ENCODE data around the gene TMEM198.
A peak's percentile ranks its signal among the peaks of the same experiment; 100 is the strongest.

TMEM198 gene

DNA sequence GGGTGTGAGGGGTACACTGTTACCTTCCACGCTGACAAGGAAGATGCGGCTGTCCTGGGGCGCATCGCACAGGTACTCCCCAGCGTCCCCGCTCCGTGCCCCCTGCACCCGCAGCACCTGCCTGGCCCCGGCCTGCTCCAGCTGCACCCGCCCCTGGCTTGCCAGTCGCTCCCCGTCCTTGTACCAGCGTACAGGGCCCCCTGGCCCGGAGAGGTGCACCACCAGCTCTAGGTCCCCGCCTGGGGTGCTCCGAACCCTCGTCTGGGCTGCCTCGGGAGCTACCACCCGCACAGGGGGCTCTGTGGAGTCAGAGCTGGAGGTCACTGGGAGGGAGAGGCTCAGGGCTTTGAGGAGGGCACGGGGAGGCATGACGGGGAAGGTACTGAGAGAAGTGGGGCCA, 13.5 kb downstream of the TMEM198 start:
- peaks cover 0 to 6% (median 0%) of the 10 kb centered on the region in 11 experiments; a peak in 2 of 22 replicates for H3K27me3 ChIP-seq

DNA sequence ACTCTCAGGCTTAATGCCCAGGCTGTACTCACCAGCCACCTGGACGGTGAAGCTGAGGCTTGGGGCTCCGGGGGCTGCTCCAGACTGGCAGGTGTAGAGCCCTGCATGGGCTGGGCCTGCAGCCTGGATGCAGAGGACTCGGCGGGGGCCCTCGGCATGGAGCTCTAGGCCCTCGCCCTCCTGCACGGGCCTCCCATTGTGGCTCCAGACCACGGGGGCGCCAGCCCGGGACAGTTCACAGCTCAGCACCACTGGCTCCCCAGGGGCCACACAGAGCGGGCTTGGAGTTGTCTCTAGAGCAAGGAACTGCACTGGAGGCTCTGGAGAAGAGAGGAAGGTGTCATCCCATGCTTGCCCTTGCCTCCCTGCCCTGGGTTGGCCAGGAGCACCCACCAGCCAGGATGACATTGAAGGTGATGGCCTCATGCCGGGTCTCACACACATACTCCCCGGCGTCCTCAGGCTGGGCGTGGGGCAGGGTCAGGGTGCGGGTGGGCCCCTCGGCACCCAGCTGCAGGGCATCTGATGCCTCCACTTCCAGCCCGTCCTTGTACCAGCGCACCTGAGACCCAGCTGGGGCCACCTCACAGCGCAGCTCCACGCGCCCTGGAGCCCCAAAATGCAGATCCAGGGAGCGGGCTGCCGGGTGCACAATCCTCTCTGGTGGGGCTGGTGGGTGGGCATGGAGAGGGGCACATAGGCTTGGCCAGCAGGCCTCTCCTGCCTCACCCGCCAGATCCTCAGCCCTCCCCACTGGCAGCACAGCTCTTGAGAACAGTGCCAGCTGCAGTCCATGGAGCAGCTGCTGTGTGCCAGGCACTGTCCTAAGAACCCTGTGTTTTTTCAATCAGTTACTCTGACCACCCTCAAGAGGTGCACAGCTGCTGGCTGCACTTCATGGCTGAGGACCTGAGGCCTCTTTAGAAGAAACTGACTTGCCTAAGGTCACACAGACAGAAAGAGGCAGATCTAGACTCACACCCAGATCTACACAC, 14.3 kb downstream of the TMEM198 start:
- H4K20me1 ChIP-seq = peaks cover 0 to 47% (median 0%) of the 10 kb centered on the region in 11 experiments; a peak in 5 of 22 replicates
- peaks cover 5 to 12% (median 6%) of the 10 kb centered on the region in 10 experiments for H3K4me1 ChIP-seq
- H3K27ac ChIP-seq = no peak overlapping the region
- peaks cover 0 to 4% (median 0%) of the 10 kb centered on the region in 11 experiments; a peak in 3 of 22 replicates for H3K9me3 ChIP-seq (replicated peaks in 1 of 11)
- no peak overlapping the region for H3K9ac ChIP-seq
- no peaks in the 10 kb centered on the region for H3K27me3 ChIP-seq
- TF ChIP-seq Cebpa-rat (IDR thresholded peaks at IDR 0.05) = no peak
- H3K4me2 ChIP-seq = no peak overlapping the region
- no peak overlapping the region for H3K4me3 ChIP-seq
- no peaks in the 10 kb centered on the region; a peak in 2 of 22 replicates for H3K36me3 ChIP-seq

More for the DNA sequence above, 13.5 kb downstream of the TMEM198 start:
- no peak overlapping the region for H3K27ac ChIP-seq
- no peak overlapping the region for H3K9ac ChIP-seq
- no peaks in the 10 kb centered on the region; a peak in 2 of 22 replicates for H3K36me3 ChIP-seq
- peaks cover 7 to 16% (median 11%) of the 10 kb centered on the region in 10 experiments for H3K4me1 ChIP-seq
- peaks cover 0 to 39% (median 0%) of the 10 kb centered on the region in 11 experiments; a peak in 5 of 22 replicates for H4K20me1 ChIP-seq
- H3K4me2 ChIP-seq = no peak overlapping the region
- H3K4me3 ChIP-seq = no peak overlapping the region
- H3K9me3 ChIP-seq (replicated peaks in 1 of 11) = peaks cover 0 to 9% (median 0%) of the 10 kb centered on the region in 11 experiments; a peak in 4 of 22 replicates
- TF ChIP-seq Cebpa-rat (IDR thresholded peaks at IDR 0.05) = no peak

DNA sequence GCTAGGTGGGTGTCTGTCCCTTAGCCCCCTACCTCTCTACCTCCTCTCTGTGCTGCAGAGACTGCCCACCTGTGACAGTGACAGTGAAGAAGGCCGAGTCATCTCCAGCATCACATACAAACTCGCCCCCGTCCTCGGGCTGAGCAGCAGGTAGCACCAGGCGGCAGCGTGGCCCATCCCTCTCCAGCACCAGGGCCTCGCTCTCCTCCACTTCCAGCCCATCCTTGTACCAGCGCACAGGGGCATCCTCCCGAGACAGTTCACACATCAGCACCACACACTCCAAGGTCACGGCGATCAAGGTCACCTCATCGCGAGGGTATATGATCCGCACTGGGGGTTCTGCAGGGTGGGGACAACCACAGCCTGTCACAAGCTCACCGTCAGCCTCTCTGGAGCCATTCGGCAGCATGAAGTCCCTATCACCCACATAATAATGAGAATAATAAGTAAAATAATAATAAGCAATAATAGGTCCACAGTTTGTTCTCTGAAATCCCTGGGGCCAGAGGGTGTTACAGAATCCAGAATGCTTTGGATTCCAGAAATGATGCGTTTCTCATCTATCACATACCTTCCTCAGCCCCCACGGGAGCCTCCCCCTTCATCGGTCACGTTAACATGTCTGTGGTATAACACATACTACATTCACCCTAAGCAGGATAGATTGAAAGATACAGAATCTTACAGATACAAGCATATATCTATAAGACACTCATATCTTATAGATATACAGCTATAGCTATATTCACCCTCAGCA, 15.5 kb downstream of the TMEM198 start:
- no peak for TF ChIP-seq Cebpa-rat (IDR thresholded peaks at IDR 0.05)

DNA sequence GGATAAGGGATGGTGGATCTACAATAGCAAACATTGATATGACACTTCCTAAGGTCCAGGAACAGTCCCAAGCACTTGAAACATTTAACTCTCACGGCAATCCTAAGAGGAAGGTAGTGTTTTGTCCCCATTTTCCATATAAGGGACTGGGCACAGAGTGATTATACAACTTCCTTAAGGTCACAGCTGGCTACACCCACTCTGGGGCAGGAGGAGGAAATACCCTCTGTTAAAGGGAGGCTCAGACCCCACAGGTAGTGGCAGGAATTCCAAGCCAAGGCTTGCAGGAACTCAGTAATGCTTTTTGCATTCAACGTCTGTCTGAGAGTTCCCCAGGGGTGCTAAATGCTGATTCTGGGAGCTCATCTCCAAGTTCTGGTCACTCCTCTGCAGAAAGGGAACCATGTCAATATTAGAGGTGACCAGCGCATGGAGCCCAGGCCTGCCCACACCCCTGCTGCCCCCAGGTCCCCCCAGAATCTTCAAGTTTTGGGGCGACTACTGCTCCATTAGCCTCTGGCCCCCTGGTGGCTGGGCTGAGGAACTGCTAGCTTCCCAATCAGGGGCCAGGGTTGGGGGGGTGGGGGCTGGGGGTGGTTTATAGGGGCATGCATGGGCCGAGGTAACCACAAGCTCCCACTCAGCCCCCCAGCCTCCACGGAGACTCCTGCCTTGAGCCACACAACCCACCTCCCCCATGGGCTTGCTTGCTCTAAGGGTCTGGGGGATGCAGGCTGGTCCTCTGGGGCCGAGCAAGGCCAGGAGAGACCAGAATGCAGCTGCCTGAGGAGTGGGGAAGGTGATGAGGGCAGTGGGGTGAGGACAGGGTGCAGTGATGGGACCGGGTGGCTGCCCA, 16.4 kb downstream of the TMEM198 start:
- Histone ChIP-seq H4K20me1 (peaks cover 0 to 58% (median 0%) of the 10 kb centered on the region in 11 experiments; a peak in 6 of 22 replicates), H3K4me2 (peak overlapping the region; percentile 11 to 74 (median 42); a peak in 19 of 22 replicates), H3K4me1 (peaks cover 5 to 12% (median 6%) of the 10 kb centered on the region in 10 experiments), H3K36me3 (peaks cover 0 to 12% (median 0%) of the 10 kb centered on the region in 11 experiments; a peak in 6 of 22 replicates), H3K27me3 (no peaks in the 10 kb centered on the region), H3K27ac (no peak overlapping the region), H3K9me3 (replicated peaks in 1 of 11) (peaks cover 0 to 4% (median 0%) of the 10 kb centered on the region in 11 experiments; a peak in 1 of 22 replicates), H3K9ac (no peak overlapping the region), H3K4me3 (no peak overlapping the region)
- TF ChIP-seq Cebpa-rat (IDR thresholded peaks at IDR 0.05) = no peak

More for the DNA sequence above, 15.5 kb downstream of the TMEM198 start:
- no peaks in the 10 kb centered on the region for H3K27me3 ChIP-seq
- H3K27ac ChIP-seq = no peak overlapping the region
- H3K9ac ChIP-seq = no peak overlapping the region
- no peak overlapping the region for H3K4me3 ChIP-seq
- peaks cover 0 to 4% (median 0%) of the 10 kb centered on the region in 11 experiments; a peak in 1 of 22 replicates for H3K9me3 ChIP-seq (replicated peaks in 1 of 11)
- H3K36me3 ChIP-seq = peaks cover 0 to 3% (median 0%) of the 10 kb centered on the region in 11 experiments; a peak in 3 of 22 replicates
- H3K4me2 ChIP-seq = peak overlapping the region in 2 of 11 experiments; percentile 63 to 74; a peak in 3 of 22 replicates
- peaks cover 5 to 12% (median 6%) of the 10 kb centered on the region in 10 experiments for H3K4me1 ChIP-seq
- H4K20me1 ChIP-seq = peaks cover 0 to 52% (median 0%) of the 10 kb centered on the region in 11 experiments; a peak in 6 of 22 replicates

DNA sequence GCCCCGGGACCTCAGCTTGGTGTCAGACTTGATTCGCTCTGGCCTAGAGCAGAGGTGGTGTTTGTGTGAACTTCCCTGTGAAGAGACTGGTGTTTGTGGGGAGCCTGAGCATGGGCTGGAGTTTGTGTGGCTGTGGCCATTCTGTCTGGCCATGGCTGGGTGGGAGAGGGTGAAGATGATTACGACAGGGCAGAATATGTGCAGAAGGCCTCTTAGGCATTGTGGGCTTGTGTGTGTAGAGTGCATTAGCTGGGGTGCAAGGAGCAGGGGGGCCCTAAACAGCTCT, 17.0 kb downstream of the TMEM198 start:
- no peak overlapping the region for H3K27ac ChIP-seq
- peaks cover 0 to 63% (median 0%) of the 10 kb centered on the region in 11 experiments; a peak in 6 of 22 replicates for H4K20me1 ChIP-seq
- no peak overlapping the region for H3K4me3 ChIP-seq
- TF ChIP-seq Cebpa-rat (IDR thresholded peaks at IDR 0.05) = no peak
- no peak overlapping the region for H3K4me2 ChIP-seq
- H3K27me3 ChIP-seq = no peaks in the 10 kb centered on the region
- H3K9ac ChIP-seq = no peak overlapping the region
- peaks cover 5 to 12% (median 6%) of the 10 kb centered on the region in 10 experiments for H3K4me1 ChIP-seq
- H3K36me3 ChIP-seq = peaks cover 0 to 18% (median 3%) of the 10 kb centered on the region in 11 experiments; a peak in 6 of 22 replicates
- H3K9me3 ChIP-seq (replicated peaks in 1 of 11) = peaks cover 0 to 4% (median 0%) of the 10 kb centered on the region in 11 experiments; a peak in 1 of 22 replicates

DNA sequence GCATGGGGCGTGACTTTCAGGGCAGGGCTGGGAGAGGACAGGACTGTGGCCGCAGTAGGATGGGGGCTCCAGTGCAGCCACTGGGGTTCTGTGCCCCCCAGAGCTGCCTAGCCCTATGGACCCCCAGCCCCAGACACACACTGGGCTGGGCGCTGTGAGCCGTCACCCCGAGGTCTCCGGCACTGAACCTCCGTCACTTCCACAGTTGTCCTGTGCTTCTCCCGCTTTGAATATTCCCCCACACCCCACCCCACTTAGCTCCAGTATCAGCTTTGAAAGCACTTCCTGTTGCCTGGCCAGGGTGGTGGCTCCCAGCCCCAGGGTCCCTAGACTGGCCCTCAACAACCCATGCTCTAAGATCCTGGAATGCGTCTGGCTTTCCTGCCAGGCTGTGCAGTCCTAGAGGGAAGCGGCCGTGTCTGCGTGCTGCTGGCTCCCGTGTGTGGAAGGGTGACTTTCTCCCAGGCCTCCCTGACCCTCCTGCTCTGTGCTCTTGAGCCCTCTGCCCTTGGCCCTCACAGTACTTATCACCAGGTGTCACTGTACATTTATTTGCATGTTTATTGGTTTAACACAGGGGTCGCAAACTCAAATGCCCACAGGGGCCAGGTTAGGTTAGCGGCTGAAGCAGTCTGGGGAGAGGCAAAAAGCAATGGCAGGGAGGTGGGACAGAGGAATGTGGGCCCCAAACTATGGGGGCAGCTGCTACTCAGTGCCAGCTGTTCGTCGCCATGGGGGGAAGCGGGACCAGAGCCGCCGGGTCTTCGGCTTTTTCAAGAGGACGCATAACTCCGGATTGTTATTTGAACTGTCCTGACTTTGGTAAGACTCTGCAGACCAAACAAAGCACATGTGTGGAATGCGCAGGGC, 17.6 kb downstream of the TMEM198 start:
- Histone ChIP-seq H3K36me3 (peaks cover 0 to 21% (median 5%) of the 10 kb centered on the region in 11 experiments; a peak in 7 of 22 replicates), H3K27ac (no peak overlapping the region), H3K4me3 (no peak overlapping the region), H4K20me1 (peaks cover 0 to 67% (median 0%) of the 10 kb centered on the region in 11 experiments; a peak in 7 of 22 replicates), H3K9ac (no peak overlapping the region), H3K4me2 (no peak overlapping the region), H3K9me3 (replicated peaks in 1 of 11) (peaks cover 0 to 4% (median 0%) of the 10 kb centered on the region in 11 experiments; a peak in 1 of 22 replicates), H3K27me3 (no peaks in the 10 kb centered on the region), H3K4me1 (peaks cover 6 to 12% (median 10%) of the 10 kb centered on the region in 10 experiments)
- TF ChIP-seq Cebpa-rat (IDR thresholded peaks at IDR 0.05) = no peak

All from BLaER1 treated with 17β-estradiol and CSF1 and Interleukin-3, amounts not matched to agents 10 nM and 100 nM (cell line).